Smooth muscle cell (in vitro differentiated cells): ENCODE measurements around the gene TENM4. TPM values are rescaled to one million over a fixed set of nuclear protein-coding genes. Genes with fewer than 3 reads are reported as not detected.

Experiments used
- DNase-seq: peaks from one replicate; lab custom pipeline; 2025; ENCODE audit not compliant: unreplicated experiment; lab: John Stamatoyannopoulos, UW
- H2AFZ ChIP-seq: fragments of 200-600 bp; sonication (generic); 2 replicates; pipeline ENCODE4 v1.6.0; 2016; ENCODE audit warnings: antibody characterized with exemption, low read depth, mild to moderate bottlenecking
- H3F3A ChIP-seq: fragments of 200-600 bp; sonication (generic); 2 replicates; pipeline ENCODE4 v1.6.0; 2017; ENCODE audit warnings: antibody characterized with exemption, low read depth
- H3K27ac ChIP-seq: fragments of 200-600 bp; sonication (generic); 2 replicates; pipeline ENCODE4 v1.5.1; 2016; ENCODE audit warnings: low read depth, mild to moderate bottlenecking
- H3K27me3 ChIP-seq: fragments of 200-600 bp; sonication (generic); 2 replicates; pipeline ENCODE4 v1.6.1; 2016; ENCODE audit warnings: low read depth, mild to moderate bottlenecking
- H3K36me3 ChIP-seq: fragments of 200-600 bp; sonication (generic); 2 replicates; pipeline ENCODE4 v1.5.1; 2016; ENCODE audit warnings: low read depth
- H3K4me1 ChIP-seq: fragments of 200-600 bp; sonication (generic); 2 replicates; pipeline ENCODE4 v1.5.1; 2016; ENCODE audit warnings: low read depth
- H3K4me2 ChIP-seq: fragments of 200-600 bp; sonication (generic); 2 replicates; pipeline ENCODE4 v1.6.0; 2016; ENCODE audit warnings: mild to moderate bottlenecking
- H3K4me3 ChIP-seq: fragments of 200-600 bp; sonication (generic); 2 replicates; pipeline ENCODE4 v1.5.1; 2016; ENCODE audit warnings: mild to moderate bottlenecking
- H3K79me2 ChIP-seq: fragments of 200-600 bp; sonication (generic); 2 replicates; pipeline ENCODE4 v1.6.0; 2016; ENCODE audit warnings: low read depth, mild to moderate bottlenecking
- H3K9ac ChIP-seq: fragments of 200-600 bp; sonication (generic); 2 replicates; pipeline ENCODE4 v1.6.0; 2016; ENCODE audit warnings: low read depth
- H3K9me3 ChIP-seq: fragments of 200-600 bp; sonication (generic); replicated peaks from 2 replicates; pipeline ENCODE4 v1.5.1; 2016; ENCODE audit warnings: low read depth
- H4K20me1 ChIP-seq: fragments of 200-600 bp; sonication (generic); 2 replicates; pipeline ENCODE4 v1.6.0; 2016; ENCODE audit warnings: low read depth
- CTCF ChIP-seq: fragments of 200-600 bp; sonication (generic); IDR thresholded peaks from 2 replicates; pipeline ENCODE4 v1.5.1; 2017; ENCODE audit warnings: borderline replicate concordance, mild to moderate bottlenecking, antibody characterized with exemption; ENCODE audit not compliant: insufficient read depth, poor library complexity, severe bottlenecking
- WGBS: methylation state at CpG from one replicate; pipeline ENCODE4 v1.1.7; 2016; ENCODE audit warnings: low lambda C conversion rate; 5-methylcytosine and 5-hydroxymethylcytosine counted together
- polyA plus RNA-seq: library from polyadenylated mRNA; unstranded; fragments of >200 nt; fragmentation: Nextera tagmentation; extraction: Ambion mirVana; gene quantifications from 2 replicates; pipeline ENCODE4 v1.2.1, GENCODE V29; 2016
- total RNA-seq: library from RNA; depleted of rRNA; stranded (reverse); fragments of >200 nt; gene quantifications from 2 replicates; pipeline ENCODE4 v1.2.3, GENCODE V29; 2014

The TENM4 gene
- total and polyA plus RNA-seq, 2 experiments from 2014 or later: 31.6 to 38.2 TPM

GRCh38 chr11:78651923-78652842 is 788.6 kb downstream of the TENM4 start:
- no peak overlapping the region for H3K27ac ChIP-seq
- H3K36me3 ChIP-seq: no peaks in the 10 kb centered on the region
- DNase-seq: no peak
- H3K4me3 ChIP-seq: no peak overlapping the region
- no peak overlapping the region for H3K9ac ChIP-seq
- no peaks in the 10 kb centered on the region for H3F3A ChIP-seq
- no peaks in the 10 kb centered on the region for H4K20me1 ChIP-seq
- H2AFZ ChIP-seq: no peak overlapping the region
- no peaks in the 10 kb centered on the region for H3K79me2 ChIP-seq
- WGBS: 85% methylated on average over 11 of the region's 11 CpGs
- H3K27me3 ChIP-seq: no peaks in the 10 kb centered on the region
- H3K4me1 ChIP-seq: peaks cover 5% of the 10 kb centered on the region
- H3K9me3 ChIP-seq: no peaks in the 10 kb centered on the region
- no peak overlapping the region for H3K4me2 ChIP-seq
- no peak for TF ChIP-seq CTCF

GRCh38 chr11:78651136-78651775 is 789.6 kb downstream of the TENM4 start:
- Histone ChIP-seq H4K20me1 (no peaks in the 10 kb centered on the region), H3K27ac (no peak overlapping the region), H3K79me2 (no peaks in the 10 kb centered on the region), H3K9me3 (no peaks in the 10 kb centered on the region), H3K4me1 (peaks cover 5% of the 10 kb centered on the region), H3K9ac (no peak overlapping the region), H3K4me2 (no peak overlapping the region), H3K27me3 (no peaks in the 10 kb centered on the region), H3F3A (no peaks in the 10 kb centered on the region), H3K4me3 (no peak overlapping the region), H3K36me3 (no peaks in the 10 kb centered on the region), H2AFZ (no peak overlapping the region)
- DNase-seq: no peak
- TF ChIP-seq CTCF: no peak
- 72% methylated on average over 13 of the region's 13 CpGs for WGBS

- no peaks in the 10 kb centered on the region for H3K27me3 ChIP-seq
- no peak overlapping the region for H3K4me2 ChIP-seq
- H3K4me1 ChIP-seq: peaks cover 5% of the 10 kb centered on the region
- TF ChIP-seq CTCF: no peak
- no peaks in the 10 kb centered on the region for H4K20me1 ChIP-seq
- no peak for DNase-seq
- no peaks in the 10 kb centered on the region for H3F3A ChIP-seq
- no peaks in the 10 kb centered on the region for H3K79me2 ChIP-seq
- no peak overlapping the region for H3K27ac ChIP-seq
- no peaks in the 10 kb centered on the region for H3K36me3 ChIP-seq
- H2AFZ ChIP-seq: no peak overlapping the region
- H3K9me3 ChIP-seq: no peaks in the 10 kb centered on the region
- no peak overlapping the region for H3K4me3 ChIP-seq
- no peak overlapping the region for H3K9ac ChIP-seq
- whole genome bisulfite sequencing: 91% methylated on average over 10 of the region's 10 CpGs
Measured at GRCh38 chr11:78649361-78650215, 791.2 kb downstream of the TENM4 start.
